H1 (cell line): Measurements from ENCODE around the gene MBD3L3. TPM values are rescaled to one million over a fixed set of nuclear protein-coding genes. Genes with fewer than 3 reads are reported as not detected.

Source experiments
- CTCF ChIA-PET: fragments of 300-600 bp; sonication (Branson Sonifier 250); formaldehyde crosslinking; loops from one replicate; lab custom pipeline; 2021; ENCODE audit not compliant: partially characterized antibody; lab: Charles Lee
- POLR2A ChIA-PET: fragments of 300-600 bp; sonication (Branson Sonifier 250); formaldehyde crosslinking; loops from one replicate; lab custom pipeline; 2021; ENCODE audit warnings: inconsistent platforms; ENCODE audit not compliant: partially characterized antibody; lab: Charles Lee
- DNase-seq, 2 experiments: peaks; one replicate each; pipeline versions ENCODE4 v3.0.0 to v3.0.0-alpha.2; 2010 to 2022; ENCODE audit warnings: low spot score in 2 of 2, low read depth in 1 of 2, mixed read lengths in 1 of 2
- FAIRE-seq: peaks from 2 replicates; lab custom pipeline; 2011; peaks lifted over from hg19 to GRCh38; lab: Jason Lieb, UNC
- H2AFZ ChIP-seq: 2 replicates; pipeline ENCODE4 v1.8.1; 2012; ENCODE audit warnings: low read length, inconsistent platforms
- H2AK5ac ChIP-seq: 2 replicates; pipeline ENCODE4 v1.6.1; 2013; ENCODE audit warnings: low read depth, low read length
- H2BK120ac ChIP-seq: replicated peaks from 2 replicates; pipeline ENCODE3; 2013; ENCODE audit warnings: low read depth, low read length, inconsistent platforms
- H2BK12ac ChIP-seq: 2 replicates; pipeline ENCODE4 v1.6.1; 2013; ENCODE audit warnings: low read depth, low read length
- H2BK15ac ChIP-seq: 2 replicates; pipeline ENCODE4 v1.6.1; 2013; ENCODE audit warnings: low read length
- H2BK20ac ChIP-seq: 2 replicates; pipeline ENCODE4 v1.6.1; 2013; ENCODE audit warnings: low read length
- H2BK5ac ChIP-seq: 2 replicates; pipeline ENCODE4 v1.6.1; 2013; ENCODE audit warnings: low read depth, low read length
- H3K14ac ChIP-seq: 2 replicates; pipeline ENCODE4 v1.6.1; 2013; ENCODE audit warnings: inconsistent platforms; ENCODE audit not compliant: insufficient read length
- H3K18ac ChIP-seq: 2 replicates; pipeline ENCODE4 v1.6.1; 2013; ENCODE audit warnings: low read length; ENCODE audit errors: extremely low read depth
- H3K23ac ChIP-seq: 2 replicates; pipeline ENCODE4 v1.6.1; 2013; ENCODE audit warnings: inconsistent platforms; ENCODE audit not compliant: insufficient read length
- H3K23me2 ChIP-seq: 2 replicates; pipeline ENCODE4 v1.6.1; 2013; ENCODE audit warnings: low read depth, low read length
- H3K27ac ChIP-seq: 2 replicates; pipeline ENCODE4 v1.6.1; 2011; ENCODE audit warnings: low read depth, low read length, inconsistent platforms
- H3K27me3 ChIP-seq, 4 experiments: replicated peaks in 1 of 4; 1 replicate in 1 of 4; 2 replicates in 3 of 4; pipeline versions ENCODE4 v1.6.1 to v1.8.1; 2011 to 2013; ENCODE audit warnings: low read length in 3 of 4, mild to moderate bottlenecking in 3 of 4, inconsistent platforms in 2 of 4, mixed read lengths in 2 of 4, moderate library complexity in 1 of 4; ENCODE audit not compliant: control insufficient read depth in 3 of 4, insufficient read depth in 3 of 4; ENCODE audit errors: extremely low read depth in 1 of 4
- H3K36me3 ChIP-seq, 4 experiments: 2 replicates each; pipeline versions ENCODE4 v1.6.1 to v1.8.1; 2011 to 2013; ENCODE audit warnings: mild to moderate bottlenecking in 4 of 4, low read length in 3 of 4, moderate library complexity in 2 of 4, control low read depth in 1 of 4, inconsistent platforms in 1 of 4; ENCODE audit not compliant: insufficient read depth in 4 of 4, control insufficient read depth in 2 of 4
- H3K4ac ChIP-seq: replicated peaks from 2 replicates; pipeline ENCODE3; 2013; ENCODE audit warnings: low read length, low read depth, mixed read lengths, inconsistent platforms; ENCODE audit not compliant: insufficient read length
- H3K4me1 ChIP-seq, 4 experiments: replicated peaks in 1 of 4; 1 replicate in 1 of 4; 2 replicates in 3 of 4; pipeline versions ENCODE4 v1.6.1 to v1.8.1; 2011 to 2013; ENCODE audit warnings: low read length in 3 of 4, inconsistent platforms in 2 of 4, mixed read lengths in 1 of 4; ENCODE audit not compliant: insufficient read depth in 4 of 4, control insufficient read depth in 3 of 4
- H3K4me2 ChIP-seq, 2 experiments: 2 replicates each; pipeline versions ENCODE4 v1.6.1 to v1.8.1; 2011 to 2013; ENCODE audit warnings: low read depth in 2 of 2, low read length in 2 of 2, control low read depth in 1 of 2, inconsistent platforms in 1 of 2, mild to moderate bottlenecking in 1 of 2; ENCODE audit not compliant: insufficient read depth in 1 of 2
- H3K4me3 ChIP-seq, 4 experiments: fragments of 200-600, 300-600 bp in 1 of 4; sonication (generic), shearing (Covaris generic), sonication (Bioruptor Twin) in 1 of 4; 2 replicates each; pipeline versions ENCODE4 v1.5.1 to v1.8.1; 2011 to 2016; ENCODE audit warnings: low read length in 4 of 4, low read depth in 3 of 4, control low read depth in 2 of 4, inconsistent platforms in 2 of 4, mild to moderate bottlenecking in 2 of 4, mixed read lengths in 1 of 4, moderate library complexity in 1 of 4; ENCODE audit not compliant: insufficient read depth in 2 of 4; ENCODE audit errors: extremely low read depth in 1 of 4
- H3K56ac ChIP-seq: replicated peaks from 2 replicates; pipeline ENCODE3; 2013; ENCODE audit warnings: low read depth, mild to moderate bottlenecking, mixed read lengths, low read length, inconsistent platforms; ENCODE audit not compliant: insufficient read length
- H3K79me1 ChIP-seq: 2 replicates; pipeline ENCODE4 v1.6.1; 2013; ENCODE audit warnings: low read depth, low read length, control low read depth
- H3K79me2 ChIP-seq, 2 experiments: 2 replicates each; pipeline versions ENCODE4 v1.6.1 to v1.8.1; 2012 to 2013; ENCODE audit warnings: low read length in 2 of 2, mild to moderate bottlenecking in 2 of 2, inconsistent platforms in 1 of 2; ENCODE audit not compliant: insufficient read depth in 2 of 2, control insufficient read depth in 1 of 2
- H3K9ac ChIP-seq, 4 experiments: replicated peaks in 1 of 4; 1 replicate in 1 of 4; 2 replicates in 3 of 4; pipeline versions ENCODE4 v1.6.1 to v1.8.1; 2011 to 2013; ENCODE audit warnings: low read depth in 3 of 4, low read length in 3 of 4, control low read depth in 2 of 4, mild to moderate bottlenecking in 2 of 4, moderate library complexity in 2 of 4, inconsistent platforms in 1 of 4; ENCODE audit errors: extremely low read depth in 1 of 4
- H3K9me3 ChIP-seq, 2 experiments: 2 replicates each; pipeline versions ENCODE4 v1.6.1 to v1.8.1; 2012 to 2013; ENCODE audit warnings: mild to moderate bottlenecking in 2 of 2, moderate library complexity in 2 of 2, control low read depth in 1 of 2, inconsistent platforms in 1 of 2, low read depth in 1 of 2, low read length in 1 of 2, mixed read lengths in 1 of 2; ENCODE audit not compliant: insufficient read depth in 2 of 2
- H4K20me1 ChIP-seq, 2 experiments: replicated peaks in 1 of 2; 2 replicates each; pipeline versions ENCODE3 to v1.8.1; 2011 to 2013; ENCODE audit warnings: inconsistent platforms in 2 of 2, low read length in 2 of 2, mild to moderate bottlenecking in 1 of 2; ENCODE audit not compliant: insufficient read depth in 2 of 2, control insufficient read depth in 1 of 2
- H4K5ac ChIP-seq: 2 replicates; pipeline ENCODE4 v1.6.1; 2013; ENCODE audit warnings: low read length, low read depth, mixed read lengths, inconsistent platforms; ENCODE audit not compliant: insufficient read length
- H4K8ac ChIP-seq: 2 replicates; pipeline ENCODE4 v1.8.0; 2013; ENCODE audit warnings: mild to moderate bottlenecking, moderate library complexity, low read length, inconsistent platforms; ENCODE audit not compliant: insufficient read depth; ENCODE audit errors: extremely low read depth
- H4K91ac ChIP-seq: replicated peaks from 2 replicates; pipeline ENCODE3; 2013; ENCODE audit warnings: low read length, mixed read lengths, inconsistent platforms; ENCODE audit not compliant: insufficient read length
- CHD1 ChIP-seq: IDR thresholded peaks from 2 replicates; pipeline ENCODE4 v1.6.1; 2012; ENCODE audit warnings: low read depth, low read length, improper control_type of control experiment
- CTBP2 ChIP-seq: IDR thresholded peaks from 2 replicates; pipeline ENCODE4 v1.7.0; 2011; ENCODE audit warnings: borderline replicate concordance, mild to moderate bottlenecking, moderate library complexity, mixed read lengths, low read length; ENCODE audit not compliant: insufficient read depth, insufficient read length
- GABPA ChIP-seq: IDR thresholded peaks from 2 replicates; pipeline ENCODE4 v1.6.1; 2011; ENCODE audit warnings: mild to moderate bottlenecking, low read length, moderate library complexity, borderline replicate concordance; ENCODE audit not compliant: insufficient read depth
- KDM5A ChIP-seq: fragments of 200-600 bp; IDR thresholded peaks from 2 replicates; pipeline ENCODE4 v1.7.1; 2012; ENCODE audit warnings: mild to moderate bottlenecking, low read length, inconsistent platforms, mixed read lengths
- PHF8 ChIP-seq: fragments of 200-600 bp; sonication (generic); conservative IDR thresholded peaks from 2 replicates; pipeline ENCODE4 v1.7.1; 2012; ENCODE audit warnings: low read depth, mild to moderate bottlenecking, inconsistent platforms, low read length, moderate library complexity
- POU5F1 ChIP-seq: IDR thresholded peaks from 2 replicates; pipeline ENCODE4 v1.6.1; 2011; ENCODE audit warnings: low read depth, mild to moderate bottlenecking, low read length, moderate library complexity
- RNF2 ChIP-seq: fragments of 200-900, 300-1000 bp; sonication (generic); IDR thresholded peaks from 2 replicates; pipeline ENCODE4 v1.7.1; 2016; ENCODE audit warnings: borderline replicate concordance, low read depth, mild to moderate bottlenecking, antibody characterized with exemption, low read length; ENCODE audit not compliant: poor library complexity, severe bottlenecking; ENCODE audit errors: missing control alignments
- SP1 ChIP-seq: IDR thresholded peaks from 2 replicates; pipeline ENCODE4 v1.6.1; 2011; ENCODE audit warnings: low read depth, low read length
- ZNF274 ChIP-seq: IDR thresholded peaks from 2 replicates; pipeline ENCODE4 v1.7.0; 2012; ENCODE audit warnings: low read length, borderline replicate concordance; ENCODE audit errors: extremely low read depth
- WGBS, 2 experiments: shearing (Covaris generic) in 1 of 2; methylation state at CpG; one replicate each; pipeline versions ENCODE4 v1.1.6 to v1.1.7; 2013 to 2015; ENCODE audit warnings: low lambda C conversion rate in 2 of 2, mixed read lengths in 2 of 2, inconsistent platforms in 1 of 2, low coverage in 1 of 2, missing lambda C conversion rate in 1 of 2; ENCODE audit not compliant: insufficient replicate concordance in 2 of 2, insufficient coverage in 1 of 2, insufficient read length in 1 of 2; ENCODE audit errors: extremely low coverage in 1 of 2, missing lambda C conversion rate in 1 of 2; 5-methylcytosine and 5-hydroxymethylcytosine counted together
- polyA plus RNA-seq, 7 experiments: library from polyadenylated mRNA; depleted of rRNA in 3 of 7; stranded (reverse) in 5 of 7; unstranded in 2 of 7; fragments of >200 nt in 5 of 7; fragments of 200-250 nt in 2 of 7; gene quantifications; 1 replicate in 5 of 7; 2 replicates in 1 of 7; 4 replicates in 1 of 7; pipeline versions ENCODE4 v1.2.1 to v1.2.3, GENCODE V29; 2011 to 2013; ENCODE audit warnings: missing spikeins in 2 of 7, mixed read lengths in 2 of 7
- total RNA-seq: library from RNA; stranded (reverse); fragmentation: NEBNext Ultra II Directional; extraction: Animal tissue kit (Norgen Biotek cat#: 25700); gene quantifications from 2 replicates; pipeline ENCODE4 v1.2.1, GENCODE V29; 2021
- TF ChIP-seq, protein P1 (sequence below), 3 experiments: IDR thresholded peaks; 1 replicate in 2 of 3; 2 replicates in 1 of 3; pipeline versions ENCODE4 v1.5.1 to v1.6.1; 2011; ENCODE audit warnings: low read length in 3 of 3, mild to moderate bottlenecking in 3 of 3, inconsistent platforms in 2 of 3, low read depth in 1 of 3, moderate library complexity in 1 of 3; ENCODE audit not compliant: insufficient read depth in 1 of 3; ENCODE audit errors: control extremely low read depth in 1 of 3
- TF ChIP-seq, protein P2 (sequence below): IDR thresholded peaks from 2 replicates; pipeline ENCODE4 v1.6.1; 2012; ENCODE audit warnings: inconsistent platforms

Gene MBD3L3
- total and polyA plus RNA-seq, 2 of the 8 experiments (the other 6 are each of a cell fraction or from before 2014, with no cell fraction given): not detected

GRCh38 chr19:7013678-7014077, 44.8 kb downstream of the MBD3L3 start:
- no peak overlapping the region for H3K9ac ChIP-seq
- H4K5ac ChIP-seq: no peak overlapping the region
- H4K91ac ChIP-seq: no peak overlapping the region
- H3K14ac ChIP-seq: no peak overlapping the region
- no peak overlapping the region for H2AFZ ChIP-seq
- POLR2A ChIA-PET: no interaction called here
- H3K4me1 ChIP-seq: no peaks in the 10 kb centered on the region
- peaks cover 39 to 64% of the 10 kb centered on the region in 2 experiments for H3K9me3 ChIP-seq
- no peaks in the 10 kb centered on the region for H3K27me3 ChIP-seq
- H2BK120ac ChIP-seq: no peak overlapping the region
- CTCF ChIA-PET: no interaction called here
- H2BK20ac ChIP-seq: no peak overlapping the region
- 61% methylated on average over 4 of the region's 4 CpGs; no CpG with 5 or more reads in 1 of the 2 experiments for WGBS, 2 experiments
- H3K4ac ChIP-seq: no peak overlapping the region
- H2BK15ac ChIP-seq: no peak overlapping the region
- H4K8ac ChIP-seq: no peak overlapping the region
- no peaks in the 10 kb centered on the region for H3K79me1 ChIP-seq
- DNase-seq (no peak), FAIRE-seq (no peak)
- no peak overlapping the region for H2AK5ac ChIP-seq
- H3K23ac ChIP-seq: no peak overlapping the region
- H3K4me3 ChIP-seq: no peak overlapping the region
- no peak overlapping the region for H2BK5ac ChIP-seq
- H3K36me3 ChIP-seq: no peaks in the 10 kb centered on the region
- H3K56ac ChIP-seq: no peak overlapping the region
- no peaks in the 10 kb centered on the region for H3K23me2 ChIP-seq
- H3K4me2 ChIP-seq: no peak overlapping the region
- no peaks in the 10 kb centered on the region for H4K20me1 ChIP-seq
- H3K79me2 ChIP-seq: no peaks in the 10 kb centered on the region
- H3K27ac ChIP-seq: no peak overlapping the region
- no peak overlapping the region for H2BK12ac ChIP-seq
- no peak overlapping the region for H3K18ac ChIP-seq
- TF ChIP-seq, protein P1, sequence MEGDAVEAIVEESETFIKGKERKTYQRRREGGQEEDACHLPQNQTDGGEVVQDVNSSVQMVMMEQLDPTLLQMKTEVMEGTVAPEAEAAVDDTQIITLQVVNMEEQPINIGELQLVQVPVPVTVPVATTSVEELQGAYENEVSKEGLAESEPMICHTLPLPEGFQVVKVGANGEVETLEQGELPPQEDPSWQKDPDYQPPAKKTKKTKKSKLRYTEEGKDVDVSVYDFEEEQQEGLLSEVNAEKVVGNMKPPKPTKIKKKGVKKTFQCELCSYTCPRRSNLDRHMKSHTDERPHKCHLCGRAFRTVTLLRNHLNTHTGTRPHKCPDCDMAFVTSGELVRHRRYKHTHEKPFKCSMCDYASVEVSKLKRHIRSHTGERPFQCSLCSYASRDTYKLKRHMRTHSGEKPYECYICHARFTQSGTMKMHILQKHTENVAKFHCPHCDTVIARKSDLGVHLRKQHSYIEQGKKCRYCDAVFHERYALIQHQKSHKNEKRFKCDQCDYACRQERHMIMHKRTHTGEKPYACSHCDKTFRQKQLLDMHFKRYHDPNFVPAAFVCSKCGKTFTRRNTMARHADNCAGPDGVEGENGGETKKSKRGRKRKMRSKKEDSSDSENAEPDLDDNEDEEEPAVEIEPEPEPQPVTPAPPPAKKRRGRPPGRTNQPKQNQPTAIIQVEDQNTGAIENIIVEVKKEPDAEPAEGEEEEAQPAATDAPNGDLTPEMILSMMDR (IDR thresholded peaks at IDR 0.05; ENCODE audit: control extremely low read depth in 1 of 3, insufficient read depth in 1 of 3, low read depth in 1 of 3, low read length in 3 of 3): no peak
- TF ChIP-seq PHF8 (no peak), CTBP2 (no peak), POU5F1 (no peak), GABPA (no peak), SP1 (no peak), RNF2 (no peak), KDM5A (no peak), ZNF274 (no peak), CHD1 (no peak)
- TF ChIP-seq, protein P2, sequence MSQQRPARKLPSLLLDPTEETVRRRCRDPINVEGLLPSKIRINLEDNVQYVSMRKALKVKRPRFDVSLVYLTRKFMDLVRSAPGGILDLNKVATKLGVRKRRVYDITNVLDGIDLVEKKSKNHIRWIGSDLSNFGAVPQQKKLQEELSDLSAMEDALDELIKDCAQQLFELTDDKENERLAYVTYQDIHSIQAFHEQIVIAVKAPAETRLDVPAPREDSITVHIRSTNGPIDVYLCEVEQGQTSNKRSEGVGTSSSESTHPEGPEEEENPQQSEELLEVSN: no peak
